GM21619 (cell line): ENCODE results near the gene MED13.
"Not testable (repeated sequence)": the region's sequence is repeated elsewhere in the genome, so short reads cannot be mapped to it uniquely, and the experiment has no call there.

Experiments used
- ATAC-seq: cut with Tn5 transposase; IDR thresholded peaks from one replicate; pipeline ENCODE4 v1.9.1; 2021; ENCODE audit not compliant: unreplicated experiment

Gene MED13

GRCh38 chr17:62062302-62062701, 2.8 kb downstream of the MED13 start:
- no peak for ATAC-seq

GRCh38 chr17:62059414-62059813, 5.7 kb downstream of the MED13 start:
- no peak for ATAC-seq

GRCh38 chr17:62058611-62059010, 6.5 kb downstream of the MED13 start:
- no peak for ATAC-seq

- ATAC-seq = no peak
Measured at GRCh38 chr17:62057696-62058095, 7.4 kb downstream of the MED13 start.

GRCh38 chr17:62052765-62053338, 12.2 kb downstream of the MED13 start:
- no peak for ATAC-seq

GRCh38 chr17:62051053-62051452, 14.0 kb downstream of the MED13 start:
- no peak for ATAC-seq

GRCh38 chr17:62049299-62049698, 15.8 kb downstream of the MED13 start:
- no peak for ATAC-seq

GRCh38 chr17:62048262-62048661, 16.8 kb downstream of the MED13 start:
- ATAC-seq = no peak

- ATAC-seq = no peak
Measured at GRCh38 chr17:62045517-62045916, 19.6 kb downstream of the MED13 start.

GRCh38 chr17:62045109-62045508, 20.0 kb downstream of the MED13 start:
- ATAC-seq = no peak

GRCh38 chr17:62043602-62044001, 21.5 kb downstream of the MED13 start:
- no peak for ATAC-seq

- ATAC-seq = no peak
Measured at GRCh38 chr17:62043140-62043539, 21.9 kb downstream of the MED13 start.

- no peak for ATAC-seq
Measured at GRCh38 chr17:62038248-62038647, 26.8 kb downstream of the MED13 start.

- ATAC-seq = no peak
Measured at GRCh38 chr17:62033317-62033716, 31.8 kb downstream of the MED13 start.

GRCh38 chr17:62032480-62032879, 32.6 kb downstream of the MED13 start:
- no peak for ATAC-seq

- no peak for ATAC-seq
Measured at GRCh38 chr17:62030264-62030663, 34.8 kb downstream of the MED13 start.

GRCh38 chr17:62024866-62025265, 40.2 kb downstream of the MED13 start:
- no peak for ATAC-seq

GRCh38 chr17:62017912-62018311, 47.2 kb downstream of the MED13 start:
- ATAC-seq = no peak

GRCh38 chr17:62017496-62017895, 47.6 kb downstream of the MED13 start:
- no peak for ATAC-seq

- ATAC-seq = no peak
Measured at GRCh38 chr17:62014526-62014925, 50.6 kb downstream of the MED13 start.

GRCh38 chr17:62009220-62009619, 55.9 kb downstream of the MED13 start:
- ATAC-seq = no peak

- ATAC-seq = no peak
Measured at GRCh38 chr17:62008294-62008693, 56.8 kb downstream of the MED13 start.

GRCh38 chr17:62004388-62004787, 60.7 kb downstream of the MED13 start:
- no peak for ATAC-seq

GRCh38 chr17:62003141-62003540, 61.9 kb downstream of the MED13 start:
- ATAC-seq = not testable (repeated sequence)
